ENCODE measurements around the gene RPL10L. TPM values are rescaled to one million over a fixed set of nuclear protein-coding genes. Genes with fewer than 3 reads are reported as not detected.

RPL10L gene
- total and polyA plus RNA-seq, 2 of the 8 experiments (the other 6 are each of a cell fraction or from before 2014, with no cell fraction given), result not detected

GRCh38 chr14:46672128-46672527 is 20.5 kb upstream of the RPL10L start:
- no peak overlapping the region for H3K27ac ChIP-seq (ENCODE audit: low read depth, low read length)
- H3K4ac ChIP-seq (replicated peaks; ENCODE audit: insufficient read length, low read depth, low read length), result no peak overlapping the region
- H2BK120ac ChIP-seq (replicated peaks; ENCODE audit: low read depth, low read length), result no peak overlapping the region
- H3K4me3 ChIP-seq (ENCODE audit: extremely low read depth in 1 of 4, insufficient read depth in 2 of 4, low read depth in 3 of 4, low read length in 4 of 4), result no peak overlapping the region
- H3K4me2 ChIP-seq (ENCODE audit: insufficient read depth in 1 of 2, low read depth in 2 of 2, low read length in 2 of 2), result no peak overlapping the region
- no peak overlapping the region for H4K91ac ChIP-seq (replicated peaks; ENCODE audit: insufficient read length, low read length)
- H3K27me3 ChIP-seq (replicated peaks in 1 of 4; ENCODE audit: control insufficient read depth in 3 of 4, extremely low read depth in 1 of 4, insufficient read depth in 3 of 4, low read length in 3 of 4), result no peaks in the 10 kb centered on the region
- no peak overlapping the region for H3K23ac ChIP-seq (ENCODE audit: insufficient read length)
- DNase-seq (ENCODE audit: low read depth in 1 of 2, low spot score in 2 of 2) (no peak), FAIRE-seq (no peak)
- ChIA-PET CTCF (ENCODE audit: partially characterized antibody) (interaction anchor here (0.7 to 4.6 kb wide), 2 partner anchors 10 to 20 kb away, joined by 3 to 14 read pairs; partner anchors contain the start of gene RPL10L), POLR2A (ENCODE audit: partially characterized antibody) (no interaction called here)
- H3K79me2 ChIP-seq (ENCODE audit: control insufficient read depth in 1 of 2, insufficient read depth in 2 of 2, low read length in 2 of 2), result no peaks in the 10 kb centered on the region; a peak in 1 of 4 replicates
- no peak overlapping the region for H3K56ac ChIP-seq (replicated peaks; ENCODE audit: insufficient read length, low read depth, low read length)
- H3K36me3 ChIP-seq (ENCODE audit: control insufficient read depth in 2 of 4, insufficient read depth in 4 of 4, low read length in 3 of 4), result no peaks in the 10 kb centered on the region
- H2BK15ac ChIP-seq (ENCODE audit: low read length), result no peak overlapping the region
- no peak overlapping the region for H2AK5ac ChIP-seq (ENCODE audit: low read depth, low read length)
- H3K9ac ChIP-seq (replicated peaks in 1 of 4; ENCODE audit: extremely low read depth in 1 of 4, low read depth in 3 of 4, low read length in 3 of 4), result no peak overlapping the region
- H2AFZ ChIP-seq (ENCODE audit: low read length), result no peak overlapping the region
- no peak overlapping the region for H4K5ac ChIP-seq (ENCODE audit: insufficient read length, low read depth, low read length)
- H4K8ac ChIP-seq (ENCODE audit: extremely low read depth, insufficient read depth, low read length), result no peak overlapping the region
- H4K20me1 ChIP-seq (replicated peaks in 1 of 2; ENCODE audit: control insufficient read depth in 1 of 2, insufficient read depth in 2 of 2, low read length in 2 of 2), result no peaks in the 10 kb centered on the region
- peaks cover 0 to 3% (median 0%) of the 10 kb centered on the region in 4 experiments; a peak in 1 of 7 replicates for H3K4me1 ChIP-seq (replicated peaks in 1 of 4; ENCODE audit: control insufficient read depth in 3 of 4, insufficient read depth in 4 of 4, low read length in 3 of 4)
- TF ChIP-seq JUND (IDR thresholded peaks at IDR 0.05; ENCODE audit: low read length), result no peak
- no peak for TF ChIP-seq CREB1 (IDR thresholded peaks at IDR 0.05)
- TF ChIP-seq SP1 (IDR thresholded peaks at IDR 0.05; ENCODE audit: low read depth, low read length), result no peak
- TF ChIP-seq SIRT6 (IDR thresholded peaks at IDR 0.05; ENCODE audit: low read length), result no peak
- TF ChIP-seq NRF1 (IDR thresholded peaks at IDR 0.05; ENCODE audit: low read depth, low read length), result no peak
- TF ChIP-seq TAF1 (IDR thresholded peaks at IDR 0.05; ENCODE audit: low read depth, low read length), result no peak
- no peak overlapping the region for H2BK20ac ChIP-seq (ENCODE audit: low read length)
- 88% methylated on average over 3 of the region's 3 CpGs; no CpG with 5 or more reads in 1 of the 2 experiments for WGBS, 2 experiments (ENCODE audit: extremely low coverage in 1 of 2, insufficient coverage in 1 of 2, insufficient read length in 1 of 2, insufficient replicate concordance in 2 of 2, low coverage in 1 of 2, low lambda C conversion rate in 2 of 2, missing lambda C conversion rate in 1 of 2)
- H2BK5ac ChIP-seq (ENCODE audit: low read depth, low read length), result no peak overlapping the region
- H3K14ac ChIP-seq (ENCODE audit: insufficient read length), result no peak overlapping the region
- no peak overlapping the region for H2BK12ac ChIP-seq (ENCODE audit: low read depth, low read length)
- no peaks in the 10 kb centered on the region for H3K79me1 ChIP-seq (ENCODE audit: low read depth, low read length)
- no peak overlapping the region for H3K18ac ChIP-seq (ENCODE audit: extremely low read depth, low read length)
- no peaks in the 10 kb centered on the region for H3K23me2 ChIP-seq (ENCODE audit: low read depth, low read length)
- H3K9me3 ChIP-seq (ENCODE audit: insufficient read depth in 2 of 2, low read depth in 1 of 2, low read length in 1 of 2), result no peaks in the 10 kb centered on the region

Data from H1 (cell line).